OCI-LY1 (cell line): ENCODE data around the gene SNX18.

Experiments used
- H2AFZ ChIP-seq: fragments of 200-600 bp; sonication (generic), shearing (Covaris generic); 2 replicates; pipeline ENCODE4 v1.6.0; 2014; ENCODE audit warnings: antibody characterized with exemption, mild to moderate bottlenecking, low read length
- H3F3A ChIP-seq: fragments of 200-600 bp; sonication (generic), shearing (Covaris generic); 2 replicates; pipeline ENCODE4 v1.6.0; 2014; ENCODE audit warnings: mild to moderate bottlenecking, antibody characterized with exemption, low read length, moderate library complexity; ENCODE audit not compliant: insufficient read depth
- H3K27ac ChIP-seq: fragments of 200-600 bp; sonication (generic); 2 replicates; pipeline ENCODE4 v1.5.1; 2014; ENCODE audit warnings: low read length, mixed run types, mild to moderate bottlenecking, low read depth; ENCODE audit not compliant: poor library complexity, severe bottlenecking
- H3K27me3 ChIP-seq: fragments of 200-600 bp; sonication (generic); 2 replicates; pipeline ENCODE4 v1.6.0; 2014; ENCODE audit warnings: antibody characterized with exemption, mild to moderate bottlenecking, low read length, moderate library complexity; ENCODE audit not compliant: insufficient read depth
- H3K36me3 ChIP-seq: fragments of 200-600 bp; sonication (generic); 2 replicates; pipeline ENCODE4 v1.6.1; 2014; ENCODE audit warnings: mild to moderate bottlenecking, antibody characterized with exemption, low read length, moderate library complexity, mixed read lengths; ENCODE audit not compliant: insufficient read depth
- H3K4me1 ChIP-seq: fragments of 200-600 bp; sonication (generic); 2 replicates; pipeline ENCODE4 v1.5.1; 2014; ENCODE audit warnings: mild to moderate bottlenecking, low read length, moderate library complexity; ENCODE audit not compliant: insufficient read depth, severe bottlenecking
- H3K4me2 ChIP-seq: fragments of 200-600 bp; sonication (generic), shearing (Covaris generic); 2 replicates; pipeline ENCODE4 v1.6.1; 2014; ENCODE audit warnings: low read length
- H3K4me3 ChIP-seq: fragments of 200-600 bp; sonication (generic); 2 replicates; pipeline ENCODE4 v1.5.1; 2014; ENCODE audit warnings: low read length, low read depth, mild to moderate bottlenecking, mixed read lengths; ENCODE audit not compliant: poor library complexity, severe bottlenecking
- H3K79me2 ChIP-seq: fragments of 200-600 bp; shearing (Covaris generic); 2 replicates; pipeline ENCODE4 v1.6.1; 2016; ENCODE audit warnings: mixed run types, low read length, mixed read lengths; ENCODE audit not compliant: insufficient read depth
- H3K9ac ChIP-seq: fragments of 200-600 bp; sonication (generic), shearing (Covaris generic); 2 replicates; pipeline ENCODE4 v1.6.1; 2014; ENCODE audit warnings: mild to moderate bottlenecking, low read length, mixed read lengths
- H3K9me2 ChIP-seq: fragments of 200-600 bp; sonication (generic), shearing (Covaris generic); 2 replicates; pipeline ENCODE4 v1.6.1; 2014; ENCODE audit warnings: low read depth, mild to moderate bottlenecking, low read length, mixed read lengths
- H3K9me3 ChIP-seq: fragments of 200-600 bp; shearing (Covaris generic); 2 replicates; pipeline ENCODE4 v1.6.1; 2014; ENCODE audit warnings: low read length, mixed read lengths
- H4K20me1 ChIP-seq: fragments of 200-600 bp; sonication (generic), shearing (Covaris generic); 2 replicates; pipeline ENCODE4 v1.6.0; 2016; ENCODE audit warnings: mild to moderate bottlenecking, low read length; ENCODE audit not compliant: insufficient read depth
- CTCF ChIP-seq: fragments of 200-600 bp; sonication (generic), shearing (Covaris generic); IDR thresholded peaks from 2 replicates; pipeline ENCODE4 v1.5.1; 2017; ENCODE audit warnings: mild to moderate bottlenecking, antibody characterized with exemption, low read length, moderate library complexity, mixed read lengths
- EZH2 ChIP-seq: fragments of 200-600 bp; sonication (generic), shearing (Covaris generic); IDR thresholded peaks from 2 replicates; pipeline ENCODE4 v1.8.0; 2017; ENCODE audit warnings: borderline replicate concordance, mixed run types, mild to moderate bottlenecking, antibody characterized with exemption, low read length, moderate library complexity, mixed read lengths

Gene SNX18, protein sequence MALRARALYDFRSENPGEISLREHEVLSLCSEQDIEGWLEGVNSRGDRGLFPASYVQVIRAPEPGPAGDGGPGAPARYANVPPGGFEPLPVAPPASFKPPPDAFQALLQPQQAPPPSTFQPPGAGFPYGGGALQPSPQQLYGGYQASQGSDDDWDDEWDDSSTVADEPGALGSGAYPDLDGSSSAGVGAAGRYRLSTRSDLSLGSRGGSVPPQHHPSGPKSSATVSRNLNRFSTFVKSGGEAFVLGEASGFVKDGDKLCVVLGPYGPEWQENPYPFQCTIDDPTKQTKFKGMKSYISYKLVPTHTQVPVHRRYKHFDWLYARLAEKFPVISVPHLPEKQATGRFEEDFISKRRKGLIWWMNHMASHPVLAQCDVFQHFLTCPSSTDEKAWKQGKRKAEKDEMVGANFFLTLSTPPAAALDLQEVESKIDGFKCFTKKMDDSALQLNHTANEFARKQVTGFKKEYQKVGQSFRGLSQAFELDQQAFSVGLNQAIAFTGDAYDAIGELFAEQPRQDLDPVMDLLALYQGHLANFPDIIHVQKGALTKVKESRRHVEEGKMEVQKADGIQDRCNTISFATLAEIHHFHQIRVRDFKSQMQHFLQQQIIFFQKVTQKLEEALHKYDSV

DNA sequence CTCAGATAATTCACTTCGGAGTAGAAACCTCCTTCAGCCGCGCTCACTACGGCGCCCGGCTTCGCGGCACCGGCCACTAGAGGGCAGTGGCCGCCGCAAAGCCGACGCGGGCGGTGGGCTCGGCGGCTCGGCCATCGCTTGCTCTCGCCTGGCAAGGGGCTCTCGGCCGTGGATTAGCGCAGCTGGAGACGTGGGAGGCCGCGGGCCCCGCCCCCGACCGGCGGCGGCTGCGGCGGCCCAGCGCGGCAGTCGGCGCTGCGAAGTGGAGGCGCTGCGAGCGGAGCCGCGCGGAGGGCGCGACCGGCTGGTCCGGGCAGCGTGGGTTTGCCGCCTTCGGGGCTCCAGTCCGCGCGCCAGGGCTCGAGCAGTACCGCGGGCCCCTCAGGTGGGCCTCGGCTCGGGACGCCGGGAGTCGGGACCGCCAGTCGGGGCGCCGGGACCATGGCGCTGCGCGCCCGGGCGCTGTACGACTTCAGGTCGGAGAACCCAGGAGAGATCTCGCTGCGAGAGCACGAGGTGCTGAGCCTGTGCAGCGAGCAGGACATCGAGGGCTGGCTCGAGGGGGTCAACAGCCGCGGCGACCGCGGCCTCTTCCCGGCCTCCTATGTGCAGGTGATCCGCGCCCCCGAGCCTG is at the start of gene SNX18:
TSS of gene SNX18 (plus strand) at position 248 of the 634 bp plus-strand sequence. CDS start at position 442, 194 bp downstream.
- Histone ChIP-seq H3F3A (no peaks in the 10 kb centered on the region), H3K4me1 (peaks cover 33% of the 10 kb centered on the region), H3K27me3 (no peaks in the 10 kb centered on the region), H3K79me2 (no peaks in the 10 kb centered on the region), H4K20me1 (no peaks in the 10 kb centered on the region; the same call in 1 of the 2 replicates), H3K27ac (no peak within 1 kb of the TSS), H3K36me3 (no peaks in the 10 kb centered on the region; the same call in 1 of the 2 replicates), H3K4me2 (peak within 1 kb of the TSS; percentile 72), H3K4me3 (peak within 1 kb of the TSS; percentile 85), H2AFZ (no peak within 1 kb of the TSS), H3K9ac (peak within 1 kb of the TSS; percentile 83), H3K9me3 (no peaks in the 10 kb centered on the region), H3K9me2 (no peaks in the 10 kb centered on the region)
- peak; percentile 89 for TF ChIP-seq CTCF
- TF ChIP-seq EZH2, result no peak

DNA sequence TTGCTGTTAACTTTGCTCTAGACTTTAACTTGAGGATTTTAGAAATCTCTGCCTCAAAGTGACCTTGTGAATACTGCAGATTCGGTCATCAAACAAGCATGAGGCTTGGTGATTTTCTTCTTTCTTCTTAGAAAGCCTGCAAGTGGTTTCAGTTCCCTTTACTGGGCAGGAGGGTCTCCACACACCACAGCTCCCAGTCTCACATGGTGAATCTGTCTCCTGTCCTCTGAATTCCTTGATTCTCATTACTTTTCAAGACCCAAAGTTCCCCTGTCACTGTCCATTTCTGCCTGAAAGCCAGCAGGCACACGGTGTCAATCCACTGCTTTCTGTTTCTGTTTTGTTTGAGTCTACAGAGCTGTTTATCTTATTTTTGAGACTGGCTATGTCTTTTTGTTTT is 47.9 kb upstream of the SNX18 start:
- H4K20me1 ChIP-seq, result no peaks in the 10 kb centered on the region
- no peaks in the 10 kb centered on the region for H3K79me2 ChIP-seq
- H3K4me1 ChIP-seq, result no peaks in the 10 kb centered on the region
- H3K36me3 ChIP-seq, result no peaks in the 10 kb centered on the region
- no peaks in the 10 kb centered on the region for H3K27me3 ChIP-seq
- no peaks in the 10 kb centered on the region for H3K9me3 ChIP-seq
- TF ChIP-seq EZH2 (no peak), CTCF (no peak)
- H3K4me3 ChIP-seq, result no peak overlapping the region
- H3K9ac ChIP-seq, result no peak overlapping the region
- H3K9me2 ChIP-seq, result no peaks in the 10 kb centered on the region
- no peak overlapping the region for H3K4me2 ChIP-seq
- H2AFZ ChIP-seq, result no peak overlapping the region
- no peak overlapping the region for H3K27ac ChIP-seq
- no peaks in the 10 kb centered on the region for H3F3A ChIP-seq

DNA sequence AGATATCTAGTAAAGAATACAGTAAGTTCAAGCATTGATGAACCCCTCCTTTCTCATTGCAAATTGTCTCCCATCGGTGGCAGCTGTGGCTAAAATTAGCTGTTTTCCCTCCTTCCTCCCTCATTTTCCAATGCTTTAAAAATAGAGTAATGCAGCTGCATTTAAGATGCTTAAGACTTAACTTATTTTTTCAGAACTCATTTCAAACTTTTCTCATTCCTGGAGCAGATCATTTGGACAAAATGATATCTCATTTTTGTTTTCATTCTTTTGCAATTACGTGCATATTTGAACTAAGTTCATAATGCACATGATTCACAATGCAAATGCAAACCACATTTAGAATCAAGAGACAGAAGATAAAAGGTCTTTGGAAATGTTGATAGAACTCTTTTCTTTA is 47.4 kb upstream of the SNX18 start:
- Histone ChIP-seq H3K4me1 (no peaks in the 10 kb centered on the region), H2AFZ (no peak overlapping the region), H3K9me3 (no peaks in the 10 kb centered on the region), H3K9ac (no peak overlapping the region), H3K27ac (no peak overlapping the region), H3K79me2 (no peaks in the 10 kb centered on the region), H3K9me2 (no peaks in the 10 kb centered on the region), H3K4me3 (no peak overlapping the region), H3K36me3 (no peaks in the 10 kb centered on the region), H3K27me3 (no peaks in the 10 kb centered on the region), H3F3A (no peaks in the 10 kb centered on the region), H4K20me1 (no peaks in the 10 kb centered on the region), H3K4me2 (no peak overlapping the region)
- TF ChIP-seq CTCF, result no peak
- no peak for TF ChIP-seq EZH2
